AG08395 (cell line): ENCODE measurements around the gene FZD4.
"Not testable (repeated sequence)": the region's sequence is repeated elsewhere in the genome, so short reads cannot be mapped to it uniquely, and the experiment has no call there.

Source experiments
- DNase-seq: peaks from one replicate; pipeline ENCODE4 v3.0.0; 2012; ENCODE audit warnings: mixed read lengths, low spot score

Gene FZD4

DNA sequence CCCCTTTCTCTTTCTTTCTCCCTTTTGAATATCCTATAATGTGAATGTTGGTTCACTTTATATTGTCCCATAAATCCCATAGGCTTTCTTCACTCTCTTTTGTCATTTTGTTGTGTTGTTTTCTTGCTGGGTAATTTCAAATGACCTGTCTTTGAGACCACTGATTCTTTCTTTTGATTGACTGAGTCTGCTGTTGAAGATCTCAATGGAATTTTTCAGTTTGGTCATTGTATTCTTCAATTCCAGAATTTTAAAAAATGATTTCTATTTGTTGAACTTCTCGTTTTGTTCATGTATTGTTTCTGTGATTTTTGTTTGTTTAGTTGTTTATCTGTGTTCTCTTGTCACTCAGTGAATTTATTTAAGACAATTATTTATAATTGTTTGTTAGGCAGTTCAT, 17.5 kb upstream of the FZD4 start:
- DNase-seq: no peak

DNA sequence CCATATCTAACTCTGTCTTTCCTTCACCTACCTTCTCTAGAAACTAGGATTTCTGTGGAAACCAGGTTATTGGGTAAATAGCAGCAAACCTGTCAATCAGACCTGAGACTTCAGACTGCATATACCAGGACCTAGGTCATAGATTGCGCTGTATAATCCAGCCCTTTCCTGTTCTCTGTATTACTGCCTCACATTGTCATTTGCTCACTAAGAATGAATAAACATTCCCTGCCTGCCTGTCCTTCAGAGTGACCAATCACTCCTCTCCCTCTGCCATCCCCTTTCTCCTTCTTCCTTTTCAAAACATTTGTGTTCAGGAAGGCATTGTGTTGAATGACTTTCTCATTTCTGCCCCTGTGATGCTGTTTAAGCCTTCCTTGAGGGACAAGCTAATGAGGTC, 14.1 kb upstream of the FZD4 start:
- no peak for DNase-seq

DNA sequence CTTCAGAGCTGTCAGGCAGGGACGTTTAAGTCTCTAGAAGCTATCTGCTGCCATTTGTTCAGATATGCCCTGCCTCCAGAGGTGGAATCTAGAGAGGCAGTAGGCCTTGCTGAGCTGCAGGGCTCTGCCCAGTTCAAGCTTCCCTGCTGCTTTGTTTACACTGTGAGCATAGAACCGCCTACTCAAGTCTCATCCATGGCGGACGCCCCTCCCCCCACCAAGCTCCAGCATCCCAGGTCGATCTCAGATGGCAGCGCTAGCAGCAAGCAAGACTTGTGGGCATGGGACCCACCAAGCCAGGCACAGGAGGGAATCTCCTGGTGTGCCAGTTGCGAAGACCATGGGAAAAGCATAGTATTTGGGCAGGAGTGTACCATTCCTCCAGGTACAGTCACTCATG, 12.4 kb upstream of the FZD4 start:
- not testable (repeated sequence) for DNase-seq

DNA sequence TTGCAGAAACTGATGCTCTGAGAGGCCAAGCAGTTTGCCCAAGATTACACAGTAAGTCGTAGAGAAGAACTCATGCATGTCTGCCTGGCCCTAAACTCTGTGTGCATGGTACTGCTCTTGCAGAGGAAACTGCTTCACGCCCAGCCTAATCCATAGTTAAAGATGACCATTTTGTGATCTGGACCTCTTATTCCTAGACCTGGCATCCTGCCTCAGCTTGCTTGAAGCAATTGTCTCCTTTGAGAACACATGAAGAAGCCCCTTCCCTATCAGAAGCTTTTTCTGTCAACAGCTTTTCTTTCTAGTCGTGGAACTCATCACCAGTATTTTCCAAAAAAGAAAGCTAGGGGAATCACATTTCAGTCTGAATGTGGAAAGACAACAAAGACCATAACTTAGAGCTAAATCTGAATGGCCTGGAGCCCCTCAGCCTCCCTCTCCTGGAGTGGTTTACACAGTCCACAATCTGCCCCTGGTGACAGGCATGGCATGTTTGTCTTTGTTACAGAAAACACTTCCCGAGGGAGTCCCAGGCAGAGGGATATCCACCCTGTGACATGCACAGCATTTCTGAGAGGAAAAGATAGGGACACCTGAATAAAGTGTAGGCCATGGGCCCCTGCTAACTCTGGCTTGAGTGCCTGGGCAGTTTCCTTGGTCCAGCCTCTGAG, 2.9 kb upstream of the FZD4 start:
- no peak for DNase-seq

DNA sequence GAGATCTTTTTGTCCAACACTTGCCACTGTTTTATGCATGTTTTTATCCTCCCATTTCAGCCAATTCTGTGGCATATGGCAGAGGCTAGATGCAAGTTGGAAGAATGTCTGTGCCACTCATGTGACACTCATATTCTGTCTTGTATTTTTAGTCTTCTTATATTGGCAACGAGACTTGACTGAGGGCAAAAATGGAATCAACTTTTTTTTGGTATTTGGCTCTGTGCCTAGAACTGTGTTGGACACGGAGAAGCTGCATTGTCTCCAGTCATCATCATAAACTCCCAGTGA, 1.7 kb upstream of the FZD4 start:
- no peak for DNase-seq

DNA sequence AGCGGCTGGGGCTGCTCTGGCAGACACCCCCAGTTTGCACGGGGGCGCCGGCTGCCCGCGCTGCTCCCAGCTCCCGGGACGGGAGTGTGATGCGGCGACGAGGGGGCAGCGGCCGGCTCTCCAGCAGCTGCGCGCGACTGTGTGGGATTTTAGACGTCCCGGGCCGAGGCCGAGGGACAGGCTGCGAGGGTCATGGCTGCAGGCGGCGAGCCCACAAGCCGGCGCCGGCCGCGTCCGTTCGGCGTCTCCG, 159 bp downstream of the FZD4 start:
- no peak for DNase-seq

DNA sequence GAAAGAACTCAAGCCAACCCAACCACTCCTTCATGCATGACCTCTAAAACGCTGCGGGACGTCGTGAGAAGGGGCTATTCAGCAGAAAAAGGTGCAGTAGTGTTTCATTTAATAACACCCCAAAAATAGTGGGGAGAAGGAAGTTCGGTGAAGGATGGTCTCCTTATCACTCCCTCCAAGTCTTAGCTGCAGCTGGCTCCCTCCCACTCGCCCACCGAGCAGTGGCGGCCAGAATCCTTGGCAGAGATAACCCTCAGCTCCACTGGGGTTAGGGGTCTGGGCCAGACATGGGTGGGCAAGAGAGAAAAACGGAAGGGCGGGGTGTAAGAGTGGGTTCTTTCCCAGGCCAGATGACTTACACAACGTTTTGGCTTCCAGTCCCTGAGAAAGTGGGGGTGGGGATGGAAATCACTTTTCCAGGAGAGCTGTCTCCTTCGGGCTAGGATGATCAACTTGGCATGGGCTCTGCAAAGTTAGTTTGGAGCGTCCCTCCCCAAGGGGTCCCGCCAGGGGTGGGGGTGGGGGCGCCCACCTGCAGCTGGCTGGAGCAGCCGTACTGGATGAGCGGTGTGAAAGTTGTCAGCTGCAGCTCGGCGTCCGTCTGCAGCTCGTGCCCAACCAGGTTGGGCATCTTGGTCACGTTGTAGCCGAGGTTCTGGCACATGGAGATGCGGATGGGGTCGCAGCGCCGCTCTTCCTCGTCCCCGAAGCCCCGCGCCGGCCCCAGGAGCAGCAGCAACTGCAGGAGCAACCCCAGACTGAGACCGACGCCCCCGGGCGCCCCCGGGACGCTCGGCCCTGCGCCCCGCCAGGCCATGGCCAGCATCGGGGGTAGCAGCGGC, 705 bp downstream of the FZD4 start:
- no peak for DNase-seq

DNA sequence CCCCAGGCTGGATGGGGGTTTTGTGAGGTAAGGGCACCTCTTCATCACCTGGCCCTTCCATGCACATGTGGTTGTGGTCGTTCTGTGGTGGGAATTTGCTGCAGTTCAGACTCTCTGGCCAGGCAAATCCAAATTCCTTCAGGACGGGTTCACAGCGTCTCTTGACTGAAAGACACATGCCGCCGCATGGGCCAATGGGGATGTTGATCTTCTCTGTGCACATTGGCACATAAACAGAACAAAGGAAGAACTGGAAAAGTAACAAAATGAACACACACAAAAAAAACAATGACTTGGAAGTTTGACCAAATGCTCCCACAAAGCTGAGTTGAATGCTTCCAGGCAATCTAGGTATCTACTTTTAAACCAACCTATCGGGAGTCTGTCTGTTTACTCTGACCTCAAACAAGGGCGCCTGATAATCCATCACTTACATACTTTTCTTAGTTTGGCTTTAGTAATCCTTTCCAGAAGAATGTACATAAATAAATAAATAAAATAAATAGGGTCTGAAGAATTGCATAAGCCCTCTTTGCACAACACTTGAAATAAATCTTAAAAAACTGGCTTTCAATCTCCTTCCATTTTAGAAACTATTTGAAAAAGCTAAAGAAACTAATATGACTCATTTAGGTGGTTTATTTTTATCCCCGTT, 2.8 kb downstream of the FZD4 start:
- no peak for DNase-seq

DNA sequence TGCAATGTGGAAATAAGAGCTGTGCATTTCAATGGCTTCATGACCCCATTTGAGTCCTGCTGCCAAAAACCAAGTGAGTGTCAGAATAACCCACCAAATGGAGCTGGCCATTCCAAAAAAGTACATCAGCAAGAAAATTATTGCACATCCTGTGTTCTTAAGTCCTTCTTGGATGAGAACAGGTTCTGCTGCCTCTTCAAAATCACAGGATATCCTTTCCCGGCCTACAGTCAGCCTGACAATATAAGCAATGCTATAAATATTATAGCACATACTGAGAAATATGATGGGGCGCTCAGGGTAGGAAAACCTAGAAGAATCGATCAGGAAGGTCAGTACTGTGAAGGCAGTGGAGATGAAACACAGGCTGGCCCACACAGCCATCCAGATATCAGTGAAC, 3.5 kb downstream of the FZD4 start:
- no peak for DNase-seq

DNA sequence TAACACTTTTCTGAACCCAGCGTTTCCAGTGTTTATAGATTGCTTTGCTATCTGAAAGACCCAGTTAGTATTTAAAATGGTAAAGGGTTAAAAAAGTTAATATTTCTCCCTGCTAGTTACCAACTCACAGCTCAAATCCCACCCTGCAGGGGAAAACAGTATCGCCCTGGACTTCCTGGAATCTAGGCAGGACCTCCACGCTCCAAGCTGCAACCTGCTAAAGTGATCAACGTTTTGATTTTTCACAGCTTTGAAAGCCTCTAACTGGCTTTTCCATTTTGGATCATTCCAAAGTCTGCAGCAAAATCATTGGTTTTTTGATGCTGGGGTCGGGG, 4.6 kb downstream of the FZD4 start:
- no peak for DNase-seq

DNA sequence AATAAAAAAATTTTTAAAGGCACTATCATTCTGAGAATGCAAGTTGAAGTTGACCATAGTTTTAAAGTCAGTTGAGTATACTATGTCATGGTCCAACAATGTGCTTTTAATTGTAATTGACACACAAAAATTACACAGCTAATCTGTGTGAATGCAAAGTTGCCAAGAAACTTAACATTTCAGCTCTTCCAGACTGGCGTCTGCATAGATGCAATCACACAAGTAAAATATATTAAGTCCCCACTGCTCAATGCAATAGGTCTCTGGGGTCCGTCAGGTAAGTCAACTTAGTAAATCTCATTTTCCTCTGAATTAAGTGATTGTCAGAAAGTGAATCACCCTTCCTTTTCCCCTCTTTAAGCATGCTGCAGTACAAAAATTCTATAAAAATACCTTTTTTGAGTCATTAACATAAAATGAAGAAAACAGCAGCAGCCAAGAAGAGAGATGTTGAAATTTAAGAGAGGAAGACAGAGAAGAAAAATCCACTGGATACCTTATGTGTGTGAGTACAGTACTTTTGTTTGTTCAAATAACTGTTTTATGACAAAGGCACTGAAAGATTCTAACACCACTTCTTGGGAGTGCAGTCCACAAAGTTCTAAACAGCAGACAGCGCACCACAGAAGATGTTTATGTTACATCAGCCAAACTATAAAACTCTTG, 5.1 kb downstream of the FZD4 start:
- DNase-seq: no peak

DNA sequence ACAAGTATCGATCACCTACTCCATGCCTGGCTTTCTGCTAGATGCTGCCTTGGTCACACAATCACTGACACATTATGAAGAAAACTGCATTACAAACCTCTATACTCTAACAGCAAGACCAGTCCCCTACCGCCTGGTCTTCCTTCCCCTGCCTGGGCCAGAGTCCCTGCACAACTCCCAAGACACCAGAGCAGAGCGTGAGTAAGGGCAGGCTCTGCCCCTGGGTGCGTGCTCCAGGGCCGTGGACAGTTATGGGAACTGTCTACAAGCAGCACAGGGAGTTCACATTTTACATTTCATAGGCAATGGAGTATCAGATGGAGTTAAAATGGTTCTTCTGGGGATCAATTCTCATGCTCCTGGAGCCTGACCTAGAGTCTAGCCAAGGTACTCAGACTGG, 6.5 kb downstream of the FZD4 start:
- DNase-seq: no peak

DNA sequence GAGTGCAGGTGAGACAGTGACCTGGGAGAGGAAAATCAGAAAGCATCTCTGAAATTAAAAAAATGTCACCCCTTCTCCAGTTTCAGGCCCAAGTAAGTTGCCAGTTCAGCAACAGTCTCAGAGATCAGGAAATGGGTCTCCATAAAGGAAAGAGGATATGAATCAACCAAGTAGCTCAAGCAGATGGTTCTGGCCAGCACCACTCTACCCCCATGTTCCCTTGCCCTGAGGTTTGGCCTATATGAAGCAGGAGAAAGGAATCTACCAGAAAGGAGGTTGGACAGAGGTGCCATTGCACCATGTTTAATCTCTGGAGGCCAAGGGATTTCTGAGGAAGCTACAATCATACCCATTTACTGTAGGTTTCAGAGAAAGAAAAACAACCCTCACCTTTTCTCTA, 7.7 kb downstream of the FZD4 start:
- DNase-seq: no peak

DNA sequence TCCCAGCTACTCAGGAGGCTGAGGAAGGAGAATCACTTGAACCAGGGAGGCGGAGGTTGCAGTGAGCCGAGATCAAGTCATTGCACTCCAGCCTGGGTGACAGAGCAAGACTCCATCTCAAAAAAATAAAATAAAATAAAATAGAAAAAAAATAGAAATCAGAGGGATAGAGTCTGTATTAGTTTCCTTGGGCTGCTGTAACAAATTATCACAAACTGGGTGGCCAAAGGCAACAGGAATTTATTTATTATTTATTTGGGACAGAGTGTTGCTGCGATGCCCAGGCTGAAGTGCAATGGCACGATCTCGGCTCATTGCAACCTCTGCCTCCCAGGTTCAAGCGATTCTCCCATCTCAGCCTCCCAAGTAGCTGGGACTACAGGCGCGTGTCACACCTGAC, 11.7 kb downstream of the FZD4 start:
- not testable (repeated sequence) for DNase-seq

DNA sequence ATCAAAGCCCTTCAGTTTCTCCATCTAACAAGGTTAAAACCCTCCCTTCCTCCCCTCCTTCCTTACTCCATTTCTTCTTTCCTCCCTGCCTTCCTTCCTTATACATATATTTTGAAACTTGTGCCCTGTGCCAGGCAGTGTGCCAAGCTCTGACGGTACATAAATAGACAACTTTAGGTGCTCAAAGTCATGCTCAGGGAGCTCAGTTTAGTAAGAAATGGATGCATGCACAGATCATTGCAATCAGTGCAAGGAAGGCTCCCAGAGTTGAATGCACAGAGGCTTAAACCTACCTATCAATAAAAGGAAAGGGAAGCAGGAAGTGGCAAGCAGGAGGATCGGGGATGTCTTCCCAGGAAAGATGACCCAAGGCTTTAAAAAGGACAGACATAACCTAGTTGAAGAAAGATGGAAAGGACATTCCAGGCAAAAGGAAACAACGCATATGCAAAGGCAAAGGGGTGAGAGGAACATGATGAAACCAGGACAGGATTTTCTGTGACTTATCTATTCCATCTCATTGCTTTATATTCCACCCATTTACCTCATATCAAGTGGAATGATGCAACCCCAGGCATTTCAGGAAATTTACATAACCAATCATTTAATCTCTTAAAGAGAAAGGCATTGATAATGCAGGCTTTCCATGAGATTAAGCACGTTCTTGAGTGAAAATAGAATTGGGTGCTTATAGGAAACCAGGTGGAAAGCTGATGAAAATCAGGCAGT, 13.2 kb downstream of the FZD4 start:
- DNase-seq: no peak

DNA sequence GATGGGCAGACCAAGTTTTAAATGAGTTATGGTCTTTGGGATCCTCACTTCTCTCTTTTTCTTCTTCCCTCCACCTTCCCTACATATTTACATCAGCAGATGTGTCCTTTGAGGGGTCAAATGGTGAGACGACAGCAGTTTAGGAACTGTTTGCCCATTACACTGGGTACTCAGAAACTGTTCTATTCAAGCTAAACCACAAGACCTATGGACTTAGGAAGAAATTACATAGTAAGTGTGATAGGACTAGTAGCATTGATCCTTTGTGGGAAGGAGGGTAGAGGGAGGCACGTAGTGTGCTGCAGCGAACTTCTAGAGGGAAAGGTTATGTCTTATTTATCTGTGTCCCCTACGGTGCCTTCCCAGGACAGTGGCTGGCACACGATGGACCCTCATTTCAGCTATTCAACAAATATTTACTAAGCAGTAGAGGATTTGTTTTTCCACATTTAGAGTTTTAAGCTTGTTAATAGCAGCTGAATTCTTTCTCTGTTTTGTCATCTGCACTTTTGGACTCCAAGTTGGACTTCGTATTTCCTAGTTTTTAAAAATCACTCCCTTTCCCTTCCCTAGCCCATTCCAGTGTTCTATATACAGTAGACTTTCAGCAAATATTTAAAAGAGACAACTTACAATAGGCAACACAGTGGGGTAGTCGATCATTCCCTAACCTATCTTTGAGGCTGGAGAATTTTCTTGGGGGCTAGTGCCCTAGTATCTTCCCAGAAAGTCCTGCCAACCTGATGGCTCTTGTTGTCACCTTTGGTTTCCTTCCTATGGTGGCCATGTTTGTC, 13.9 kb downstream of the FZD4 start:
- DNase-seq: no peak

DNA sequence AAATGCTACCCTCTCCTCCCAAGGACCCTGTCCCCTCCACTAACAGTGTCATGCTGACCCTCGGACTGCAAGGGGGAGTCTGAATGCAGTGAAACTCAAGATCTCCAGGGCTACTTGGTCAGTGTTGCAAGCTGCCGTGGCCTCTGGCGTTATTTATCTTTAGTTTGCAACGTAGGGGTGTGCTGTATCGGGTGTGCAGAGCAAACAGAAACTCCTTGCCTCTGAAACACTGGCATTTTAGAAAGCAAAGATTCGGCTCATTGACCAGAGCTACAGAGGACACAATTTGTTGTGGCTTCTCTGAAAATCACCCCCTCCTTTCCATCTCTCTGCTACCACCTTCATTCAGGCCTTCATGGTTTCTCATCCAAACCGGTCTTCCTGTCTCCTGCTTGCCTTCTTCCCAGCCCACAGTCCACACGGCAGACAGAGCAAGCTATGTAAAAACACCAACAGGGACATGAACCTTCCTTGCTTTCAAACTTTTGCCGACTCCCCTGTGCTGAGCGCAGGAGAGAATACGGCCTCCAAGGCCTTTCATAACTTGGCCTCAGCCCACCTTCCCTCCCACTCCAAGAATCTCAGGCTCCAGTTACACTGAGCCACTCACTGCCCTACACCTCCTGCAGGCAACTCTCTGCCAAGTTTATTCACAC, 14.9 kb downstream of the FZD4 start:
- DNase-seq: no peak

DNA sequence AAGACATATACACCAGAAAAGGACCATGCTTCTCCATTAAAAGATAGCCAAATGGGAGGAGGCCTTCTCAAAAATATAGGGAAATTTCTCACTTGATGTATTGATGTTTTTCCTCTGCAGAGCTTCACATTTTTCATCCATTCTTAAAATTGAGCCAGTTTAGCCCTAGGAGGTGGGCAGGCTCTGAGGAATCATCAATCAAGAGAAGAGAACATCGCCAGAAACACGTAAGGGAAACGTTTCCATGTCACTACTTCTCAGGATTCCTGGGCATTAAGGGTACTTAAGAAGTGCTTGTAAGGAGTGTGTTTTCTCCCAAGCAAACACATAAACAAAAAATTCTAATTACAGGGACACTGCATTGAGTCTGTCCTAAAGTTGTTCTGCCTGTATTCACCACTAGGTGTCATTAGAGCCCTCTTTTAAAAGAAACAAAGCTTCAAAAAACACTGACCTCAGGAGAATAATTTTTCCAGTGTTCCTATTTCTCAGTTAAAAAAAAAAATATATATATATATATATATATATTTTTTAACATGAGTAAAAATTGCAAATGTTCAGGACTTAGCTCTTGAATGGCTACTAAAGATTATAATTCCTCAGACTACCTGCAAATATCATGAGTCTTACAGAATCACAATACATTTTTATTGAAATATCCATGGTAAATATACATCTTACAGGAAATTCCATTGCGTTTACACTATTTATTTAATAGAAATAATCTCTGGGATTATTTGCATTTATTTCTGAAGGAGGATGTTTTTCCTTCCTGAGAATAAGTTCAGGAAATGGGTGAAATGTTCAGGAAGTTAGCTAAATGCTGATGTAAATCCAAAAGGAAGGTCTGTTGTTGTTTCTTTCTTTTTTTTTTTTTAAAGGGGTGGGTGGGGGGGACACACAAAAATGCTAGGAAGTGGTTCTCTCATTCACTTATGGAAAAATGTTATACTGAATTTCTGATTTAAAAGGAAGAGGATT, 16.0 kb downstream of the FZD4 start:
- peak; percentile 49 for DNase-seq

DNA sequence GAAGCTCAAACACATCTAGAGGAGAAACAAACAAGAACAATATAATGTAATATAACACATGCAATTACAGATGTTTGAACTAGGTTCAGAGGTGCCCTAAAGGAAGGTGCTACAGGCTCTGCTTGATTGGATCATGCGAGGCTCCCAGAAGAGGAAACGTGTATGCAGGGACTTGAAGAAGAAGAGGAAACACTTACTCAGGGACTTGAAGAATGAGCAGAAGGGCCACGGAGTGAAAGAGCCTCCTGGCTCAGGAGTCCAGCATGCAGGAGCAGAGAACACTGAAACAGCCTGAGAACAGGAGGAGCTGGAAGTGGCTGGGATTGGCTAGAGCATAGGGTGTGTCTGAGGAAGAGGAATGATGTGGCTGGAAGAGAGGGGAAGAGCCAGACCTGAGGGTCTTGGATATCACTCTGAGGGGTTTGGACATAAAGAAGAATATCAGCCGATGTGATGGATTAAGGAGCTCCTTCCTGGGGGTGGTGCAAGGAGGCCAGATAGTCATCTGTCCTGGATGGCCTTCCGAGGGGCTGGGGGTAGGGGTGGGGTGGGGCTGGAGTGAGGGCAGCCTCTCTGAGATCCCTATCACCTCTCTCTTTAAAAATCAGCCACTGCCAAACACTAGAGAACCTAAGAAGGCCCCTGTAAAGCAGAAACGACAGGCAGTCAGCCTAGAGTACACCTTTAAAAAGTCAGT, 16.8 kb downstream of the FZD4 start:
- DNase-seq: no peak
